Stimulated activated CD4-positive, alpha-beta T cell treated with anti-CD3 and anti-CD28 coated beads, Interleukin-12 subunit alpha, Interleukin-12 subunit beta, amount 100 ng/mL, for 24 hours (primary cell): Measurements from ENCODE around the gene NAV3.

Experiments
- DNase-seq, 2 experiments: peaks; one replicate each; pipeline ENCODE4 v3.0.0-alpha.2; 2020; ENCODE audit warnings: low read depth in 2 of 2

Gene NAV3

GRCh38 chr12:77992760-77993159, 162.1 kb downstream of the NAV3 start:
- DNase-seq: no peak

GRCh38 chr12:77993658-77994057, 163.0 kb downstream of the NAV3 start:
- DNase-seq: no peak

- no peak for DNase-seq
These were observed 164.9 kb downstream of the NAV3 start for GRCh38 chr12:77995436-77996167.

GRCh38 chr12:77996670-77997069, 166.0 kb downstream of the NAV3 start:
- no peak for DNase-seq

GRCh38 chr12:77998236-77998786, 167.6 kb downstream of the NAV3 start:
- DNase-seq: no peak

- no peak for DNase-seq
These were observed 168.5 kb downstream of the NAV3 start for GRCh38 chr12:77999074-77999715.

GRCh38 chr12:78002878-78003277, 172.2 kb downstream of the NAV3 start:
- no peak for DNase-seq

GRCh38 chr12:78004249-78005093, 173.8 kb downstream of the NAV3 start:
- no peak for DNase-seq

- DNase-seq: no peak
These were observed 174.4 kb downstream of the NAV3 start for GRCh38 chr12:78005094-78005492.

- no peak for DNase-seq
These were observed 176.5 kb downstream of the NAV3 start for GRCh38 chr12:78007173-78007572.

GRCh38 chr12:78009031-78009430, 178.3 kb downstream of the NAV3 start:
- DNase-seq: no peak

GRCh38 chr12:78018171-78018910, 187.6 kb downstream of the NAV3 start:
- DNase-seq: no peak

- no peak for DNase-seq
These were observed 188.2 kb downstream of the NAV3 start for GRCh38 chr12:78018939-78019338.

- no peak for DNase-seq
These were observed 197.7 kb downstream of the NAV3 start for GRCh38 chr12:78028426-78028825.

- no peak for DNase-seq
These were observed 203.3 kb downstream of the NAV3 start for GRCh38 chr12:78034025-78034424.

GRCh38 chr12:78035901-78036606, 205.4 kb downstream of the NAV3 start:
- DNase-seq: no peak

- no peak for DNase-seq
These were observed 206.2 kb downstream of the NAV3 start for GRCh38 chr12:78036874-78037273.

- no peak for DNase-seq
These were observed 207.0 kb downstream of the NAV3 start for GRCh38 chr12:78037707-78038106.

- DNase-seq: no peak
These were observed 207.8 kb downstream of the NAV3 start for GRCh38 chr12:78038541-78038940.

GRCh38 chr12:78038986-78039385, 208.3 kb downstream of the NAV3 start:
- DNase-seq: no peak

GRCh38 chr12:78040111-78040510, 209.4 kb downstream of the NAV3 start:
- no peak for DNase-seq
